NCI-H524 treated with DMSO at 0.1 percent for 48 hours (cell line): Measurements from ENCODE around the gene MAP3K3.
A peak's percentile ranks its signal among the peaks of the same experiment; 100 is the strongest.

Experiments
- DNase-seq: peaks from one replicate; lab custom pipeline; 2025; lab: John Stamatoyannopoulos, UW

MAP3K3 gene

GRCh38 chr17:63622574-63623390 lies 565 bp downstream of the MAP3K3 start:
- peak; percentile 19 for DNase-seq

GRCh38 chr17:63623786-63624530 lies 1.7 kb downstream of the MAP3K3 start:
- DNase-seq = no peak

DNA sequence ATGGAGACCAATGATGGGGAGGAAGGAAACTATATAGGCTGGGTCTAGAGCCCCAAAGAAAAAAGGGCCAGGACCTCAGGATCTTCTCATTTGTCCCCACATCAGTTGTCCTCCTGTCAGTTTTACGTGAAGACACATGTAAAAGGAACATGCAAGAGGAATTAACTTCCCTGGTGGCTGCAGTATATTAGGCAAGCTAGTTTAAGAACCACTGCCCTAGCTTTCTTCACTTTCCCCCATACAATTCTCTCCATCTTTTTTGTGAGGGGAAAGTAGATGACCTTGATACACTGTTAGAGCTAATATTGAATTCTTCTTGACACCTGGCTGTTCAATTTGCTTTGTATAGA lies 2.3 kb downstream of the MAP3K3 start:
- no peak for DNase-seq

- DNase-seq = no peak
Measured at GRCh38 chr17:63626551-63627180, 4.4 kb downstream of the MAP3K3 start.

DNA sequence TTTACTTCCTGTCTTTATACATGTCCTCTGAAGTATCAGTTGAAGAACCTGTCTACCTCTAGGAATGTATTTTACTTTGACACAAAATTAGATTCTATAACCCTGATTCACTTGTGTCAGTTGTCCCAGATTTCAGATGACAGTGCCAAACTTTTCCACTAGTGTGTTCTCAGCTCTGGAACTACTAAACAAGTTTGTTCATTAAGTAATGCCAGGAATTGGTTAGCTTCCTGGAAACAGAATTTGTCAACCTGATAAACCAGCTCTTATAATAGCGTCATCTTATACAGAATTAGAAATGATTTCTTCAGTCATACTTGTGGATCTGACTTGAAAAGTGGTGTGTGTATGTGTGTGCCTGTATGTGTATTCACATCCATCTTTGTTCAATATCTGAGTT lies 7.4 kb downstream of the MAP3K3 start:
- no peak for DNase-seq

- DNase-seq = no peak
Measured at GRCh38 chr17:63631062-63631461, 8.8 kb downstream of the MAP3K3 start.

DNA sequence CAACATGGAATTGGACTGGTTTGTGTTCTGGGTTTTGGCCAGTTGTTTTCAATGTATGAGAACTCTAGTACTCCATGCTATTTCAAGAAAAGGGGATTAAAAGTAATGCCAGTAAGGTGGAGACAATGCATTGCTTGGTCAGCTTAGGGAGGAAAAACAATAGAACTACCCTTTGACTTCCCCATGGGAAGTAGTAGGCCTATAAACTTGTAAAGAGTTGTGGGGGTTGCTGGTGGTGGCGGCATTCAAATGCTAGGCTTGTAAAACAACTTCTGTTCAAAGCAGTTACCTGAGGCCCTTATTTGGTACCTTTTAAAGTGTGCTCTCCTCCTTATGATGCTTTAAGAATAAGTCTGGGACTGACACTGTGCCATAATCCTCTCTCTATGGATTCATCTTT lies 9.4 kb downstream of the MAP3K3 start:
- DNase-seq = no peak

DNA sequence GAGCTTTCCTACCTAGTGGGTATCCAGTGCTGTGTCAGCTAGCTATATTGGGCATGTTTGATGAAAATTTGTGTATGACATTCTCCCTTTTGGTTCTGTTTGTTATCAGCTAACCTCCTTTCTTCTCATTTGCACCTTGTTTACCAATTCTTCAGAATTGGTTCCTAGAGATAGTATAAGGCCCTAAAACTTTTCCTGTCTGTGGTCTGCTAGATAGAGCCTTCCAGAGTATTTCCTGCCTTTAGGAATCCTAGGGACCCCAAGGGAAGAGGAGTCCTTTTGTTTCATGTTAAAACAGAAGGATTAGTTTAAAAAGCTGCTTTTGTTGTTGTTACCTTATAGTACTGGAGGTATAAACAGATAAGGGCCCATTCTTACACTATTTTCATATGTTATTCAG lies 11.5 kb downstream of the MAP3K3 start:
- DNase-seq = no peak

DNA sequence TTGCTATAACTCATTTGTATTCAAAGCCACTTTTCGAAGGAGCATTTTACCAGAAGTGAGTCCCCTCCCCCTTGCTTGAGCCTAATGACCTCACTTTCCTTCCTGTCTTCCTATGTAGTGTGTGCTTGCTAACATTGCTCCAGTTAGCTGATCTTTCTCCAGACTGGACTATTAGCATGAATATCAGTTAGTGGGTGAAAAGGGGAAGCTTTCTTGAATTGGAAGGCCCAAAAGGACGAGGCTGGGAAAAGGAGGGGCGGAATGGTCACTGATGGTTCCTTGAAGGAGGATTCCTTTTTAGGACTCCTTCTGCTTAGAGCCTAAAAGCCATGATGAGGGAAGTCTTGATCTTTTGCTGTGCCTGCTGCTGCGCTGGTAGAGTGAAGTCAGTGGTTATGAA lies 11.9 kb downstream of the MAP3K3 start:
- DNase-seq = no peak

DNA sequence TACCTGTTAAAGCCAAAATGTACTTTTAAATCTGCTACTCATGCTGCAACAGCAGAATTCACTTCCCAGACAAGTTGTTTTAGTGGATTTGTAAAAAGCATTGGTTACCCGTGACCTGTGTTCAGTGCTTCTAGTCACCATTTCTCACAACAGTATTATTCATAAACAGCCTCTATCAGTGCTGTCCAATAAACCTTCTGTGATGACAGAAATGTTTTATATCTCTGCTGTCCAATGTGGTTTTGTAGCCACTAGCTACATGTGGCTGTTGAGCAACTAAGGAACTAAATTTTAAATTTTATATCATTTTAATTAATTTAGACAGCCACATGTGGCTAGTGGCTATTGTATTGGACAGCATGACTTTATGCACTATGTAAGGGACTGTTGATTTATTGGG lies 12.6 kb downstream of the MAP3K3 start:
- no peak for DNase-seq

DNA sequence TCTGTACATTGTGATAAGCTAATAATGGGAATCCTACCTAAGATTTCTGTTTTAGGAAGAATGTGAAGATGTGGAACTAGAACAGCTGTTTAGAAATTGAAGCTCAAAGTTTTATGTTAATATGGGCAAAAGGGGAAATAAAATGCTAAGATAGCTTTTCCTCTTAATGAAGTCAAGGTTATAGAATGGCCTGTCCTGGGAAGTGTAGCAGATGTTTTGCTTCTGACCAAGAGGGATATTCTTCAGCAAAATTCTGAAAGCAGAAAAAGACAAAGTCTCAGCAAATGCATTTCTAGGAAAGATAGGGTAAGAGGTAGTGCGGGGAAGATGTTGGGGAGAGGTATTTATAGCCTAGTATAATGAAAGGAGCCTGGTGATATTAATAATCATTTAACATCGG lies 13.1 kb downstream of the MAP3K3 start:
- no peak for DNase-seq

DNA sequence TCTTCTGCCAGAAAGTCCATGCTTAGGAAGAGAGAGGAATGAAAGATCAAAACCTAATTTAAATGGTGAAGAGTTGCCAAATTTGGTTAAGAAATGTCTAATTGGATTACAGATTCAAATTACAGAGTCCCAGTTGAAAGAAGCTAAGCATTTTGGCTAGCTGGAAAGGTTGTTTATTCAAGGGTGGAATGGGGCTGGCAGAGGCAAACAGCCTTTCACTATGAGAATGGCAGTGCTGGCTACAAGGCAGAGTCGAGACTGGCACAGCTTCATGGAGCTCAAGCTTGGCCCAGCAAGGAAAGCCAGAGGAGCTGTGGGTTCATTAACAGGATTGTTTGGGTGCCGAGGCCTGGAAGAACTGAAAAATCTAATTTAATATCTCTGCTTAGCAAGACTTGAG lies 13.6 kb downstream of the MAP3K3 start:
- no peak for DNase-seq

DNA sequence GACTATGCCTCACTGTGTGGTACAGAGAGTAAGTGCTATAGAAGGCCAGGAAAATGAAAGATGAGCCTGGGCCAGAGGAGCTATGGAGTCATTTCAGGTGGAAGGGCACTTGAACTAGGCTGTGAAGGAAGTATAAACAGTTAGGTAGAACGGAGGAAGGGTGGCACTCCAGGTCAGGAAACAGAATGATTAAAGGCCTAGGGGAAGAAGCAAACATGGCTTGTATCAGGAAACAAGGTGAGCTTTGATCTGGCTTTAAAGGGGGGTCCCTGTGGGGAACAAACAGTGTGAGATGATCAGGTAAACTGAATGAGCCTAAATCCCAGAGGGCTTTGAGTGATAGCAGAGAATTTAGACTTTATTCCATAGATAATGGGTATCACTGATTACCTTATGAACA lies 16.9 kb downstream of the MAP3K3 start:
- no peak for DNase-seq

- no peak for DNase-seq
Measured at GRCh38 chr17:63640038-63640437, 17.8 kb downstream of the MAP3K3 start.

DNA sequence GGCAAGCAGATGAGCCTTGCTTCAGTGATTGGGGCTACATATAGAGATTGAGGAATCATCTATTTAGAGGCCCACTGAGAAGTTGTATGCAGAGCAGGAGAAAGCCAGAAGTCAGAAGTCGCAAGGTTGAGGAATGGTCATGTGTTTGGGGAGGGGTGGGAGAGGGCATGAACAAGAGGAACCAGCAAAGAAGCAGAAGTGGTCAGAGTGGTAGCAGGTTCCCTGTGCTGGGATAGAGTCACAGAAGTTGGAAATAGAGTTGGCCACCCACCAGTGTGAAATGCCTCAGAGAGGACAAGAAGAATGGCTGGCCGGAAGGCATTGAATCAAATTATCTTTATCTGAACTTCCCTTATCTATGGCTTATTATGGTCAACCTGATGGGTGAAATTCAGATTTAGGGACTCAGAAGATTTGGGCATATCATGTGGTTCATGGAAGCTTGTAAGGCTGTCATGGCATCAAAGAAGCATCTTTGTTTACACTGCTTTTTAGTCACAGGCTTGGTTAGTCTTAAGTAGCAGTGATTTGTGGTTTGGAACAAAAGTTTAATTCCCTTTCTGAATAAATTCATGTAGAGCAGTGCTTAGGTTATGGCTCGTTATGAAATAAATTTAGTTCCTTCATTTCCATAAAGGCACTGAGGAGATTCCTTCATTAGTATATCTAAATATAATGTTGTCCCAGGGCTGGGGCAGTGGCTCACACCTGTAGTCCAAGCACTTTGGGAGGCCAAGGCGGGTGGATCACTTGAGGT lies 19.7 kb downstream of the MAP3K3 start:
- DNase-seq = no peak

GRCh38 chr17:63644846-63645245 lies 22.6 kb downstream of the MAP3K3 start:
- no peak for DNase-seq

GRCh38 chr17:63645775-63646487 lies 23.7 kb downstream of the MAP3K3 start:
- no peak for DNase-seq

DNA sequence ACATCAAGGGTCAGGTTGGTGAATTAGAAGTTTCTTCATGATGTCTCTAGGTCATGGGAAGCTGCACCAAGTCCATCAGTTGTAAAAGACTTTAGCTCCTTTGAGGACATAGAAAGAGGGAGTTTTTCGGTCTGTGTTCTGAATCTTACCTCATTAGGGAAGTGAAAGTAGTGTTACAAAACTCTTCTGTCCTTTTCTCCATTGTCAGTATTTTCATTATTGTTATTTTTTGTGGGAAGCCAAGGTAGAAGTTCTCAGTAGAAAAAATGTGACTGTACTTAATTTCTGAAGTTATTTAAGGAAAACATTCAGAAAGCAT lies 24.2 kb downstream of the MAP3K3 start:
- DNase-seq = no peak

GRCh38 chr17:63647065-63647725 lies 25.0 kb downstream of the MAP3K3 start:
- no peak for DNase-seq

DNA sequence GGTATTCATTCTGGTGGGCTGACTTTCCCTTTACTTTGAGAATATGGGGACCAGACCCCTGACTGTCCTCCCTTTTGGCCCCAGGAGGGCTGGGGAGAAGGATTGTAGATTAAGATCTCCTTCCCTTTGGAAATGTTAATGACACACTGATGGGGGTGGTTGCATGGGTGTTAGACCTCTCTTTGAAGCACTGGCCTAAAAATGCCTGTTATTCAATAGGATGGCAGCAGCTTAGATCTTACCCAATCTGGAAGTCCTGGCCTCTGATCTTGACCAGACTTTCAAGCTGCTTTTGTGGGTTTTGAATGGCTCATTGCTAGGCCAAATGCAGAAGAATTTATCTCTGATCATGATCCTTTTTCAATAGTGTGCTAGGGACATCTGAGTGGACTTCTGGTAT lies 25.7 kb downstream of the MAP3K3 start:
- DNase-seq = no peak

DNA sequence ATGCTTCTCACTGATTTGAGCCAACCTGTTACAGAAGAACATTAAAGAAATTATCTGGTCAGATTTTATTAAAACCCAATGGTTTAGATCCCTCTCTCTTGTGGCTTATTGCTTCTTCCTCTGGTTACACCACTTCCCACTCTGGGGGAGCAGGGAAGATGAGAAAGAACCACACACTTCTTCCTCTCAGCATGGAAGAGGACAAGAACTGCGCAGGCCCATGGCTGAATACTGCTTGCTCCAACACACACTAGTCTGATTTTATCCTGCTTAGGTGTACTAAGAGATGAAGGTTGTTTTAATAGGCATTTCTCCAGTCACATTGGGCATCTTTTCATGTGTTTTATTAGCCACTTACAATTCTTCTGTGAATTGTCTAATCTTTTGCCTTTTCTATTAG lies 27.6 kb downstream of the MAP3K3 start:
- no peak for DNase-seq
